ENCODE data around the gene MBP. TPM values are rescaled to one million over a fixed set of nuclear protein-coding genes. Genes with fewer than 3 reads are reported as not detected.

The MBP gene
- total RNA-seq, 1 experiment from 2014 or later, result 88.8 TPM

DNA sequence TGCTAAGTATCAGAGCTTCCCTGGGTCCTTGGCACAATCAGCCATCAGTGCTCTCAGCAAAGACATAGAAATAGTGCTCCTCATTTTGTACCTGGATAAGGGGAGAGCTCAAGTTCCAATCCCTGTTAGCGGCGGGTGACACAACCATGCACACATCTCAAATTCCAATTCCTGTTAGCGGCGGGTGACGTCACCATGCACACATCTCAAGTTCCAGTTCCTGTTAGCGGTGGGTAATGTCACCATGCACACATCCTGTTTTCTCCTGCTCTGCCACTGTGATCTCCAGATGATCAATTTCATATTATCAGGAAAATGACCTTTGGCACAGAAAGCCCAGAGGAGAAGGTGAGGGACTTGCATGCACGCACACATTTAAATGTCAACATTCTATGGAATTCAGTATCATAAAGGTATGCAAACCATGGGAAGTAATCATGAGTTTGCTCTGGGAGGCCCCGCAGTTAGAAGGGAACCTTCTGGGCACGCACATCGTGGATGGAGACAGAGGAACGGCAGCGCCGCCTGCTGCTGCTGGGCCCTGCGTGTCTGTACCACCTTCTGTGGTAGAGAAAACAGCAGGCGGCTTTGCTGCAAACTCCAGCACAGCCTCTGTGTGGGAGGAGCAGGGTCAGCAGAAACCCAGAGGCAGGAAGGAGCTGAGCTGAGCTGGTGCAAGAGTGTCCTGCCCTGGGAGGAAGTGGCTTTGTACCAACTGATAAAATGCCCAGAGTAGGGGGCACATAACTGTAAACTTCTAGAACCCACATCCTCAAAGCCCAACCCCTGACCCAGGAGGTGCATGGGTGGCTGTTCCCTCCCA lies 77.8 kb downstream of the MBP start:
- intact Hi-C loops (cut with micrococcal nuclease; ENCODE audit: unreplicated experiment) (loop anchor here (1.0 to 5.0 kb wide), 3 partner anchors 55 to 253 kb away; no protein-coding TSS in a partner anchor), in situ Hi-C loops (cut with HindIII; ENCODE audit: low pct_unique_long_range_greater_than_20kb, low sequenced_read_pairs) (no loop called here)
- 0 out of 2 replicates have a peak, but pooled peaks have one; percentile 66 for TF ChIP-seq SIN3A (IDR thresholded peaks at IDR 0.05; ENCODE audit: borderline replicate concordance, insufficient read depth, low read depth, low read length)
- TF ChIP-seq REST (IDR thresholded peaks at IDR 0.05; ENCODE audit: insufficient read depth in 1 of 2, low read depth in 2 of 2, low read length in 1 of 2), result no peak
- TF ChIP-seq CTCF (IDR thresholded peaks at IDR 0.05), result no peak
- peak; percentile 82; the same call in 1 of the 2 replicates for TF ChIP-seq POLR2AphosphoS5 (IDR thresholded peaks at IDR 0.05; ENCODE audit: low read depth, low read length)
- H3K9me3 ChIP-seq (ENCODE audit: control insufficient read depth, insufficient read depth, low read depth, low read length), result no peaks in the 10 kb centered on the region
- peak overlapping the region; percentile 90 for H3K27ac ChIP-seq (ENCODE audit: low read length)
- peaks cover 55% of the 10 kb centered on the region for H3K4me1 ChIP-seq (ENCODE audit: control insufficient read depth, insufficient read depth, low read length)
- no peaks in the 10 kb centered on the region for H3K27me3 ChIP-seq (ENCODE audit: control insufficient read depth, insufficient read depth, low read length)
- ChIA-PET CTCF (interaction anchor here (0.6 to 1.6 kb wide), 9 partner anchors 9 to 135 kb away, joined by 3 to 6 read pairs (median 3); no protein-coding TSS in a partner anchor), POLR2A (interaction anchor here (0.6 kb wide), 1 partner anchor 71 kb away, joined by 3 read pairs; no protein-coding TSS in a partner anchor)
- DNase-seq (ENCODE audit: low read depth, low spot score) (peak; percentile 95), ATAC-seq (peak; percentile 92)
- BruUV-seq (replicated peaks), result no TSS peak
- no peaks in the 10 kb centered on the region for H3K36me3 ChIP-seq (ENCODE audit: control insufficient read depth, insufficient read depth, low read length)
- peak overlapping the region in 1 of 2 experiments; percentile 34; a peak in 2 of 4 replicates for H3K4me3 ChIP-seq (ENCODE audit: low read depth in 2 of 2, low read length in 2 of 2)

DNA sequence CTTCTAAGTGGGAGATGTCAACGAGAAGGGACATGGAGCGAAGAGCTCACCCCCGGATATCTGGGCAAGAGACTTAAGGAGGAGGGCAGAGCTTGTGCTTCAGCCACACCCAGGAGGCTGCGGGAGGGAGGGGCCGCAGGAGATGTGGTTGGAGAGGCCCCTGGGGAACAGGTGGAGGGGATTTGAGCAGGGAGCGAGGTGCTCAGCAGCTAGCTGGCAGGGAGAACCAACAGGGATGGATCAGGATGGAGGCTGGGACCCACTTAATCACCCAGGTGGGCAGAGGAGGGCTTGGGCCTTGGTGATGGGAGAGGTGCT lies 78.3 kb downstream of the MBP start:
- Histone ChIP-seq H3K36me3 (ENCODE audit: control insufficient read depth, insufficient read depth, low read length) (no peaks in the 10 kb centered on the region), H3K27ac (ENCODE audit: low read length) (peak overlapping the region; percentile 90), H3K4me1 (ENCODE audit: control insufficient read depth, insufficient read depth, low read length) (peaks cover 55% of the 10 kb centered on the region), H3K9me3 (ENCODE audit: control insufficient read depth, insufficient read depth, low read depth, low read length) (no peaks in the 10 kb centered on the region), H3K27me3 (ENCODE audit: control insufficient read depth, insufficient read depth, low read length) (no peaks in the 10 kb centered on the region), H3K4me3 (ENCODE audit: low read depth in 2 of 2, low read length in 2 of 2) (peak overlapping the region in 1 of 2 experiments; percentile 22; a peak in 1 of 4 replicates)
- in situ Hi-C loops (cut with HindIII; ENCODE audit: low pct_unique_long_range_greater_than_20kb, low sequenced_read_pairs), result no loop called here
- ChIA-PET CTCF (interaction anchor here (0.7 to 1.6 kb wide), 4 partner anchors 33 to 135 kb away, joined by 3 to 6 read pairs (median 3); no protein-coding TSS in a partner anchor), POLR2A (no interaction called here)
- ATAC-seq, result no peak
- no TSS peak for BruUV-seq (replicated peaks)
- intact Hi-C loops (cut with micrococcal nuclease; ENCODE audit: unreplicated experiment), result no loop called here
- TF ChIP-seq TCF7L2 (IDR thresholded peaks at IDR 0.05; ENCODE audit: low read depth, low read length), result no peak
- no peak for TF ChIP-seq CTCF (IDR thresholded peaks at IDR 0.05)
- no peak for TF ChIP-seq REST (IDR thresholded peaks at IDR 0.05; ENCODE audit: insufficient read depth in 1 of 2, low read depth in 2 of 2, low read length in 1 of 2)
- no peak for TF ChIP-seq SIN3A (IDR thresholded peaks at IDR 0.05; ENCODE audit: borderline replicate concordance, insufficient read depth, low read depth, low read length)
- no peak for TF ChIP-seq POLR2AphosphoS5 (IDR thresholded peaks at IDR 0.05; ENCODE audit: low read depth, low read length)
- DNase-seq (ENCODE audit: low read depth, low spot score), result no peak
